Astrocyte of the cerebellum (primary cell): ENCODE results near the gene PCDHA4.
"Not testable (repeated sequence)": the region's sequence is repeated elsewhere in the genome, so short reads cannot be mapped to it uniquely, and the experiment has no call there.

Experiments
- DNase-seq: peaks from one replicate; pipeline ENCODE4 v3.0.0-alpha.2; 2011; ENCODE audit warnings: low read depth
- H3K4me3 ChIP-seq: 2 replicates; pipeline ENCODE4 v1.5.1; 2011; ENCODE audit warnings: mild to moderate bottlenecking, low read depth, low read length, moderate library complexity
- in situ Hi-C: cut with HindIII; loops from 2 replicates; pipeline ENCODE4 v1.10.0; 2017; ENCODE audit warnings: low sequenced_read_pairs
- TF ChIP-seq, protein P1 (sequence below): IDR thresholded peaks from 2 replicates; pipeline ENCODE4 v1.5.1; 2012; ENCODE audit warnings: low read length, low read depth, moderate library complexity, mild to moderate bottlenecking; ENCODE audit errors: missing control alignments

Gene PCDHA4

DNA sequence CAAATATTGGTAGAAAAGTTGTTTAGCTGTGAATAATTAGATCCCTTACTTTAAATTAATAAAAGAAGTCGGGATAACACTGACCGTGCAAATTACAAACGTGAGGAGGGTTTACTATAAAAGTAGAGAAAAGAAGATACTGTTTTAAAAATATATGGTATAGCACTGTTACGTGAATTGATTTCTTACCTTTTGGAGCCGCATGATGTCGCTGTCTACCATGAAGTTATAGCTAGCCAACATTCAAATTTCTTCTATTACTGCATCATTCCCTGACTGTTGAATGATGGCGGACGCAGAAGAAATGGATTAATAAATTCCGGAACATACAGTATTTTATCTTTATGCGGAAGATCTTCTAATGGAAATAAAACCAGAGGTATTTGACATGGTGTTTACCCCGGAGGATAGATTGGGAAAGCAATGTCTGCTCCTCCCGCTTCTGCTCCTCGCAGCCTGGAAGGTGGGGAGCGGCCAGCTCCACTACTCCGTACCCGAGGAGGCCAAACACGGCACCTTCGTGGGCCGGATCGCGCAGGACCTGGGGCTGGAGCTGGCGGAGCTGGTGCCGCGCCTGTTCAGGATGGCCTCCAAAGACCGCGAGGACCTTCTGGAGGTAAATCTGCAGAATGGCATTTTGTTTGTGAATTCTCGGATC lies 21.0 kb downstream of the PCDHA4 start, which contains the start of gene PCDHA6:
PCDHA6 (plus strand) TSS at position 257 of the 658 bp plus-strand sequence; CDS start at position 389, 132 bp downstream.
- no peak for DNase-seq
- in situ Hi-C loops, result no loop called here
- no peak within 1 kb of the TSS for H3K4me3 ChIP-seq
- TF ChIP-seq, protein P1, sequence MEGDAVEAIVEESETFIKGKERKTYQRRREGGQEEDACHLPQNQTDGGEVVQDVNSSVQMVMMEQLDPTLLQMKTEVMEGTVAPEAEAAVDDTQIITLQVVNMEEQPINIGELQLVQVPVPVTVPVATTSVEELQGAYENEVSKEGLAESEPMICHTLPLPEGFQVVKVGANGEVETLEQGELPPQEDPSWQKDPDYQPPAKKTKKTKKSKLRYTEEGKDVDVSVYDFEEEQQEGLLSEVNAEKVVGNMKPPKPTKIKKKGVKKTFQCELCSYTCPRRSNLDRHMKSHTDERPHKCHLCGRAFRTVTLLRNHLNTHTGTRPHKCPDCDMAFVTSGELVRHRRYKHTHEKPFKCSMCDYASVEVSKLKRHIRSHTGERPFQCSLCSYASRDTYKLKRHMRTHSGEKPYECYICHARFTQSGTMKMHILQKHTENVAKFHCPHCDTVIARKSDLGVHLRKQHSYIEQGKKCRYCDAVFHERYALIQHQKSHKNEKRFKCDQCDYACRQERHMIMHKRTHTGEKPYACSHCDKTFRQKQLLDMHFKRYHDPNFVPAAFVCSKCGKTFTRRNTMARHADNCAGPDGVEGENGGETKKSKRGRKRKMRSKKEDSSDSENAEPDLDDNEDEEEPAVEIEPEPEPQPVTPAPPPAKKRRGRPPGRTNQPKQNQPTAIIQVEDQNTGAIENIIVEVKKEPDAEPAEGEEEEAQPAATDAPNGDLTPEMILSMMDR, result no peak

DNA sequence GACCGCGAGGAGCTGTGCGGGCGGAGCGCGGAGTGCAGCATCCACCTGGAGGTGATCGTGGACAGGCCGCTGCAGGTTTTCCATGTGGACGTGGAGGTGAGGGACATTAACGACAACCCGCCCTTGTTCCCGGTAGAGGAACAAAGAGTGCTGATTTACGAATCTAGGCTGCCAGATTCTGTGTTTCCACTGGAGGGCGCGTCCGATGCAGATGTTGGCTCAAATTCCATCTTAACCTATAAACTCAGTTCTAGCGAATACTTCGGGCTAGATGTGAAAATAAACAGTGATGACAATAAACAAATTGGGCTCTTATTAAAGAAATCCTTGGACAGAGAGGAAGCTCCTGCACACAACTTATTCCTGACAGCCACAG lies 21.5 kb downstream of the PCDHA4 start:
- no peak for DNase-seq
- H3K4me3 ChIP-seq, result no peak overlapping the region
- TF ChIP-seq, protein P1, result no peak
- in situ Hi-C loops, result no loop called here

DNA sequence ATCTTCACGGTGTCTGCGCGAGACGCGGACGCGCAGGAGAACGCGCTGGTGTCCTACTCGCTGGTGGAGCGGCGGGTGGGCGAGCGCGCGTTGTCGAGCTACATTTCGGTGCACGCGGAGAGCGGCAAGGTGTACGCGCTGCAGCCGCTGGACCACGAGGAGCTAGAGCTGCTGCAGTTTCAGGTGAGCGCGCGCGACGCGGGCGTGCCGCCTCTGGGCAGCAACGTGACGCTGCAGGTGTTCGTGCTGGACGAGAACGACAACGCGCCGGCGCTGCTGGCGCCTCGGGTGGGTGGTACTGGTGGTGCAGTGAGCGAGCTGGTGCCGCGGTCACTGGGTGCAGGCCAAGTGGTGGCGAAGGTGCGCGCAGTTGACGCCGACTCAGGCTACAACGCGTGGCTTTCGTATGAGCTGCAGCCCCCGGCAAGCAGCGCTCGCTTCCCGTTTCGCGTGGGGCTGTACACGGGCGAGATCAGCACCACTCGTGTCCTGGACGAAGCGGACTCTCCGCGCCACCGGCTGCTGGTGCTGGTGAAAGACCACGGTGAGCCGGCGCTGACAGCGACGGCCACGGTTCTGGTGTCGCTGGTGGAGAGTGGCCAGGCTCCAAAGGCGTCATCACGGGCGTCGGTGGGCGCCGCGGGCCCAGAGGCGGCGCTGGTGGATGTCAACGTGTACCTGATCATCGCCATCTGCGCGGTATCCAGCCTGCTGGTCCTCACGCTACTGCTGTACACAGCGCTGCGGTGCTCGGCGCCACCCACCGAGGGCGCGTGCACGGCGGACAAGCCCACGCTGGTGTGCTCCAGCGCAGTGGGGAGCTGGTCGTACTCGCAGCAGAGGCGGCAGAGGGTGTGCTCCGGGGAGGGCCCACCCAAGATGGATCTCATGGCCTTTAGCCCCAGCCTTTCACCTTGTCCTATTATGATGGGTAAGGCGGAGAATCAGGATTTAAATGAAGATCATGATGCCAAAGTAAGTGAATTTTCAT lies 22.9 kb downstream of the PCDHA4 start:
- H3K4me3 ChIP-seq, in situ Hi-C loops, DNase-seq: not testable (repeated sequence)

DNA sequence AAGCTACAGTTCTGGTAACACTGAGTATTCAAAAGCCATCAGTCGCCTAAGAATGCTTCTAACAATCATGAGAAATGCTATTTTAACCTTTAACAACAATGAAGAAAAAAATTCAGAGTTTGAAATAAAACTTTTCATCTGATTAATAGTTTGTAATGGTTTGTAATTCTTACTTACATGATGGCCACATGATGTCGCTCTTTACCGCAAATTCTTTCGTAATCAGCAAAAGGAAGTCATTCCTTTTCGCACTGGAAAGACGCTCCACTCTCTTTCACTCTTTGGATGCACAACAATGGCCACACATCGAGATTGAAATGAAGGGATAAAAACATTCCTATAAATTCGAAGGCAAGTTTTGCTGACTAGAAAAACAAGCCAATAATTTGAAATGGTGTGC lies 27.1 kb downstream of the PCDHA4 start, which contains the start of gene PCDHA7:
PCDHA7 (plus strand) TSS at position 277 of the 400 bp plus-strand sequence; CDS start at position 392, 115 bp downstream.
- in situ Hi-C loops, result no loop called here
- DNase-seq, result no peak
- H3K4me3 ChIP-seq, result no peak within 1 kb of the TSS
- TF ChIP-seq, protein P1, result no peak

DNA sequence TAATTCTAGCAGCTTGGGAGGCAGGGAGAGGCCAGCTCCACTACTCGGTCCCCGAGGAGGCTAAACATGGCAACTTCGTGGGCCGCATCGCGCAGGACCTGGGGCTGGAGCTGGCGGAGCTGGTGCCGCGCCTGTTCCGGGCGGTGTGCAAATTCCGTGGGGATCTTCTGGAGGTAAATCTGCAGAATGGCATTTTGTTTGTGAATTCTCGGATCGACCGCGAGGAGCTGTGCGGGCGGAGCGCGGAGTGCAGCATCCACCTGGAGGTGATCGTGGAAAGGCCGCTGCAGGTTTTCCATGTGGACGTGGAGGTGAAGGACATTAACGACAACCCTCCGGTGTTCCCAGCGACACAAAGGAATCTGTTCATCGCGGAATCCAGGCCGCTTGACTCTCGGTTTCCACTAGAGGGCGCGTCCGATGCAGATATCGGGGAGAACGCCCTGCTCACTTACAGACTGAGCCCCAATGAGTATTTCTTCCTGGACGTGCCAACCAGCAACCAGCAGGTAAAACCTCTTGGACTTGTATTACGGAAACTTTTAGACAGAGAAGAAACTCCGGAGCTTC lies 27.7 kb downstream of the PCDHA4 start:
- H3K4me3 ChIP-seq, DNase-seq, in situ Hi-C loops: not testable (repeated sequence)

DNA sequence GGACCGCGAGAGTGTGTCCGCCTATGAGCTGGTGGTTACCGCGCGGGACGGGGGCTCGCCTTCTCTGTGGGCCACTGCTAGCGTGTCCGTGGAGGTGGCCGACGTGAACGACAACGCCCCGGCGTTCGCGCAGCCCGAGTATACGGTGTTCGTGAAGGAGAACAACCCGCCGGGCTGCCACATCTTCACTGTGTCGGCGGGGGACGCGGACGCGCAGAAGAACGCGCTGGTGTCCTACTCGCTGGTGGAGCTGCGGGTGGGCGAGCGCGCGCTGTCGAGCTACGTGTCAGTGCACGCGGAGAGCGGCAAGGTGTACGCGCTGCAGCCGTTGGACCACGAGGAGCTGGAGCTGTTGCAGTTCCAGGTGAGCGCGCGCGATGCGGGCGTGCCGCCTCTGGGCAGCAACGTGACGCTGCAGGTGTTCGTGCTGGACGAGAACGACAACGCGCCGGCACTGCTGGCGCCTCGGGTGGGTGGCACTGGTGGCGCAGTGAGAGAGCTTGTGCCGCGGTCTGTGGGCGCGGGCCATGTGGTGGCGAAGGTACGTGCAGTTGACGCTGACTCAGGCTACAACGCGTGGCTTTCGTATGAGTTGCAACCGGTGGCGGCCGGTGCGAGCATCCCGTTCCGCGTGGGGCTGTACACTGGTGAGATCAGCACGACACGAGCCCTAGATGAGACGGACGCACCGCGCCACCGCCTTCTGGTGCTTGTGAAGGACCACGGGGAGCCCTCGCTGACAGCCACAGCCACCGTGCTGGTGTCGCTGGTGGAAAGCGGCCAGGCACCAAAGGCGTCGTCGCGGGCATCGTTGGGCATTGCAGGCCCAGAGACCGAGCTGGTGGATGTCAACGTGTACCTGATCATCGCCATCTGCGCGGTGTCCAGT lies 29.0 kb downstream of the PCDHA4 start:
- no peak for DNase-seq
- TF ChIP-seq, protein P1, result no peak
- no peak overlapping the region for H3K4me3 ChIP-seq
- in situ Hi-C loops, result no loop called here
